ENCODE measurements around the gene FATE1. TPM values are rescaled to one million over a fixed set of nuclear protein-coding genes. Genes with fewer than 3 reads are reported as not detected.

FATE1 gene
- total and polyA plus RNA-seq, 12 donors, result 0.25 to 2.2 (median 0.58) TPM; not detected in 5

GRCh38 chrX:151762802-151763201, 47.0 kb downstream of the FATE1 start:
- DNase-seq, result no peak
- no peaks in the 10 kb centered on the region for H3K36me3 ChIP-seq
- peaks cover 0 to 2% (median 0%) of the 10 kb centered on the region in 7 donors for H3K27me3 ChIP-seq
- no peak for TF ChIP-seq CTCF (IDR thresholded peaks at IDR 0.05)
- H3K9me3 ChIP-seq, result no peaks in the 10 kb centered on the region
- no peaks in the 10 kb centered on the region for H3K4me1 ChIP-seq
- intact Hi-C loops (cut with DNase I), result no loop called here
- ATAC-seq, result no peak
- H3K27ac ChIP-seq, result no peak overlapping the region
- 52 to 57% methylated on average over 2 of the region's 2 CpGs for WGBS, 2 donors
- H3K4me3 ChIP-seq, result no peak overlapping the region

GRCh38 chrX:151763711-151764110, 47.9 kb downstream of the FATE1 start:
- ATAC-seq, result no peak
- Histone ChIP-seq H3K9me3 (no peaks in the 10 kb centered on the region), H3K27ac (no peak overlapping the region), H3K27me3 (peaks cover 0 to 6% (median 0%) of the 10 kb centered on the region in 7 donors), H3K4me1 (no peaks in the 10 kb centered on the region), H3K4me3 (no peak overlapping the region), H3K36me3 (no peaks in the 10 kb centered on the region)
- no peak for DNase-seq
- no peak for TF ChIP-seq CTCF (IDR thresholded peaks at IDR 0.05)
- 95% methylated on average over 8 of the region's 8 CpGs for WGBS, 2 donors
- intact Hi-C loops (cut with DNase I), result no loop called here

GRCh38 chrX:151765026-151765425, 49.2 kb downstream of the FATE1 start:
- intact Hi-C loops (cut with DNase I), result no loop called here
- 83 to 94% methylated on average over 2 of the region's 2 CpGs for WGBS, 2 donors
- Histone ChIP-seq H3K36me3 (no peaks in the 10 kb centered on the region), H3K4me3 (no peak overlapping the region), H3K4me1 (no peaks in the 10 kb centered on the region), H3K9me3 (peaks cover 0 to 7% (median 0%) of the 10 kb centered on the region in 11 donors), H3K27ac (no peak overlapping the region), H3K27me3 (peaks cover 0 to 6% (median 0%) of the 10 kb centered on the region in 7 donors)
- no peak for ATAC-seq
- no peak for DNase-seq
- TF ChIP-seq CTCF (IDR thresholded peaks at IDR 0.05), result no peak

DNA sequence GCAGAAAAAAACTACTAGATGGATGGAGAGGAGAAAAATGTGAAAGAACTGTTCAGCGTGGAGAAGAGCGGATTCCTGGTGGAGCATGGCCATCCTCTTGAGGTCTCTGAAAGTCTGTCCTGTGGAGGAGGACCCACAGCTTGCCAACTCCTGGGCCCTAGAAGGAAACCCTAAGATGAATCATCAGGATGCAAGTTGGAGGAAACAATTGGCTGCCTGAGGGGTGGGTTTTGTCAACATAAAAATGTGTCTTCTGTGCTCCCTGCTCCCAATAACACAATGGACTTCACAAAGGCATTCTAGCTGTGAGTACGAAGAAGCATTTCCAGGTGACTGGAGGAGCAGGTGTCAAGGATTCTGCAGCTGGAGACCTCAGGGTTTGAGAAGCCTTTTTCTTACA, 55.9 kb downstream of the FATE1 start:
- intact Hi-C loops (cut with DNase I), result no loop called here
- no peak overlapping the region for H3K27ac ChIP-seq
- ATAC-seq (no peak), DNase-seq (no peak)
- no peak for TF ChIP-seq CTCF (IDR thresholded peaks at IDR 0.05)
- H3K9me3 ChIP-seq, result peaks cover 0 to 7% (median 0%) of the 10 kb centered on the region in 11 donors
- WGBS, 2 donors, result 83 to 92% methylated on average over 3 of the region's 3 CpGs
- H3K4me3 ChIP-seq, result no peak overlapping the region
- H3K27me3 ChIP-seq, result peaks cover 0 to 10% (median 0%) of the 10 kb centered on the region in 7 donors
- H3K4me1 ChIP-seq, result no peaks in the 10 kb centered on the region
- H3K36me3 ChIP-seq, result no peaks in the 10 kb centered on the region

Other genes with a start within 250 kb of the FATE1 start
- gene PASD1, start 152.4 kb upstream of the FATE1 start, total RNA-seq, result not detected
- gene PASD1, start 152.4 kb upstream of the FATE1 start, polyA plus RNA-seq, result not detected
- gene PRRG3, start 20.6 kb upstream of the FATE1 start, total RNA-seq, result 1 to 10 TPM; 1.4 to 4.4 (median 2.5) TPM
- 1 to 10 TPM in 1 of 2 donors, under 1 TPM in 1; 0.20 to 1.0 TPM for gene PRRG3, start 20.6 kb upstream of the FATE1 start, polyA plus RNA-seq
- not detected for gene CNGA2, start 18.7 kb downstream of the FATE1 start, total RNA-seq
- gene CNGA2, start 18.7 kb downstream of the FATE1 start, polyA plus RNA-seq, result not detected
- gene MAGEA4, start 196.9 kb downstream of the FATE1 start, total RNA-seq, result not detected
- gene MAGEA4, start 196.9 kb downstream of the FATE1 start, polyA plus RNA-seq, result not detected